SK-N-SH (cell line): ENCODE results near the gene CCDC172. TPM values are rescaled to one million over a fixed set of nuclear protein-coding genes. Genes with fewer than 3 reads are reported as not detected.

ENCODE experiments used
- CTCF ChIA-PET: fragments of 300-600, 350-600 bp; formaldehyde crosslinking; extraction: SDS; loops from one replicate; lab custom pipeline; 2021; lab: Yijun Ruan, JAX
- POLR2A ChIA-PET: fragments of 350-600 bp; sonication (Branson Sonifier 250); formaldehyde crosslinking; extraction: SDS; loops from one replicate; lab custom pipeline; 2020; ENCODE audit warnings: antibody characterized with exemption, inconsistent platforms; lab: Yijun Ruan, JAX
- DNase-seq: peaks from one replicate; pipeline ENCODE4 v3.0.0; 2012
- H2AFZ ChIP-seq: fragments of 200-600 bp; sonication (generic); 2 replicates; pipeline ENCODE4 v1.8.1; 2016; ENCODE audit warnings: antibody characterized with exemption, mild to moderate bottlenecking, low read depth
- H3F3A ChIP-seq: fragments of 200-600 bp; sonication (generic); replicated peaks from 2 replicates; pipeline ENCODE3; 2016; ENCODE audit warnings: antibody characterized with exemption, mild to moderate bottlenecking; ENCODE audit not compliant: insufficient read depth
- H3K27ac ChIP-seq, 2 experiments: fragments of 200-500 bp in 1 of 2; fragments of 200-600 bp in 1 of 2; sonication (Bioruptor generic) in 1 of 2; sonication (generic), shearing (Covaris generic) in 1 of 2; 2 replicates each; pipeline versions ENCODE4 v1.5.1 to v1.6.1; 2014 to 2016; ENCODE audit warnings: low read depth in 2 of 2, inconsistent platforms in 1 of 2, low read length in 1 of 2, mild to moderate bottlenecking in 1 of 2, mixed read lengths in 1 of 2
- H3K27me3 ChIP-seq: fragments of 200-600 bp; sonication (generic), shearing (Covaris generic); 2 replicates; pipeline ENCODE4 v1.6.1; 2016; ENCODE audit warnings: mixed run types; ENCODE audit not compliant: insufficient read depth
- H3K36me3 ChIP-seq, 2 experiments: fragments of 200-500 bp in 1 of 2; fragments of 200-600 bp in 1 of 2; sonication (Bioruptor generic) in 1 of 2; sonication (generic) in 1 of 2; replicated peaks in 1 of 2; 2 replicates each; pipeline versions ENCODE3 to v1.5.1; 2014 to 2016; ENCODE audit warnings: low read length in 1 of 2, mild to moderate bottlenecking in 1 of 2; ENCODE audit not compliant: insufficient read depth in 2 of 2, control insufficient read depth in 1 of 2
- H3K4me1 ChIP-seq, 2 experiments: fragments of 200-500 bp in 1 of 2; fragments of 200-600 bp in 1 of 2; sonication (Bioruptor generic) in 1 of 2; sonication (generic), shearing (Covaris generic) in 1 of 2; 2 replicates each; pipeline versions ENCODE4 v1.5.1 to v1.6.1; 2014 to 2016; ENCODE audit warnings: low read depth in 1 of 2, low read length in 1 of 2, mixed run types in 1 of 2; ENCODE audit not compliant: insufficient read depth in 2 of 2, control insufficient read depth in 1 of 2
- H3K4me2 ChIP-seq: fragments of 200-600 bp; sonication (generic), shearing (Covaris generic); 2 replicates; pipeline ENCODE4 v1.6.1; 2017; ENCODE audit warnings: mixed run types
- H3K4me3 ChIP-seq, 2 experiments: fragments of 200-500 bp in 1 of 2; fragments of 200-600 bp in 1 of 2; sonication (Bioruptor generic) in 1 of 2; sonication (generic), shearing (Covaris generic) in 1 of 2; 2 replicates each; pipeline versions ENCODE4 v1.5.1 to v1.8.1; 2014 to 2016; ENCODE audit warnings: low read depth in 2 of 2, inconsistent platforms in 1 of 2, low read length in 1 of 2, mild to moderate bottlenecking in 1 of 2, mixed read lengths in 1 of 2, moderate library complexity in 1 of 2
- H3K79me2 ChIP-seq: fragments of 200-600 bp; sonication (generic); 2 replicates; pipeline ENCODE4 v1.8.1; 2017; ENCODE audit warnings: mild to moderate bottlenecking; ENCODE audit not compliant: insufficient read depth
- H3K9ac ChIP-seq: fragments of 200-600 bp; sonication (generic); 2 replicates; pipeline ENCODE4 v1.6.1; 2017; ENCODE audit warnings: mixed run types
- H3K9me2 ChIP-seq: fragments of 200-600 bp; sonication (generic); 2 replicates; pipeline ENCODE4 v1.6.1; 2017; ENCODE audit warnings: mixed run types
- H3K9me3 ChIP-seq: fragments of 200-600 bp; sonication (generic); 2 replicates; pipeline ENCODE4 v1.6.1; 2017; ENCODE audit warnings: mixed run types, mild to moderate bottlenecking, moderate library complexity
- H4K20me1 ChIP-seq: fragments of 200-600 bp; sonication (generic); 2 replicates; pipeline ENCODE4 v1.6.1; 2017; ENCODE audit warnings: mild to moderate bottlenecking, mixed run types; ENCODE audit not compliant: insufficient read depth
- ELF1 ChIP-seq: IDR thresholded peaks from 2 replicates; pipeline ENCODE4 v1.4.0; 2012
- EZH2phosphoT487 ChIP-seq: fragments of 200-600 bp; sonication (generic); IDR thresholded peaks from 2 replicates; pipeline ENCODE4 v1.6.1; 2017; ENCODE audit warnings: low read depth, mixed run types, mild to moderate bottlenecking, antibody characterized with exemption, moderate library complexity, borderline replicate concordance
- FOXM1 ChIP-seq: IDR thresholded peaks from 2 replicates; pipeline ENCODE4 v1.4.0; 2012; ENCODE audit warnings: low read depth, mild to moderate bottlenecking
- GABPA ChIP-seq: IDR thresholded peaks from 2 replicates; pipeline ENCODE4 v1.4.0; 2012; ENCODE audit warnings: low read depth, mild to moderate bottlenecking
- JUND ChIP-seq: IDR thresholded peaks from 2 replicates; pipeline ENCODE4 v1.4.0; 2012
- MEF2A ChIP-seq: IDR thresholded peaks from 2 replicates; pipeline ENCODE4 v1.4.0; 2012; ENCODE audit warnings: low read depth, borderline replicate concordance
- MXI1 ChIP-seq: IDR thresholded peaks from 2 replicates; pipeline ENCODE4 v1.6.1; 2012; ENCODE audit warnings: mild to moderate bottlenecking, low read depth, low read length, improper control_type of control experiment
- NRF1 ChIP-seq: IDR thresholded peaks from 2 replicates; pipeline ENCODE4 v1.6.1; 2012; ENCODE audit warnings: low read depth, mild to moderate bottlenecking, low read length
- POLR2AphosphoS5 ChIP-seq: IDR thresholded peaks from 2 replicates; pipeline ENCODE4 v1.6.1; 2012; ENCODE audit warnings: low read depth, low read length
- RAD21 ChIP-seq: IDR thresholded peaks from 2 replicates; pipeline ENCODE4 v1.6.1; 2012; ENCODE audit warnings: mild to moderate bottlenecking, low read length
- RCOR1 ChIP-seq: fragments of 150-350 bp; IDR thresholded peaks from 2 replicates; pipeline ENCODE4 v1.6.1; 2017; ENCODE audit warnings: antibody characterized with exemption, low read length
- RXRA ChIP-seq: IDR thresholded peaks from 2 replicates; pipeline ENCODE4 v1.4.0; 2012; ENCODE audit warnings: low read depth, mild to moderate bottlenecking, borderline replicate concordance
- TAF1 ChIP-seq: IDR thresholded peaks from 2 replicates; pipeline ENCODE4 v1.6.1; 2012; ENCODE audit warnings: low read depth, mild to moderate bottlenecking, low read length, moderate library complexity, borderline replicate concordance
- TEAD4 ChIP-seq: IDR thresholded peaks from 2 replicates; pipeline ENCODE4 v1.4.0; 2012; ENCODE audit warnings: mild to moderate bottlenecking, borderline replicate concordance; ENCODE audit not compliant: insufficient read depth
- WGBS: methylation state at CpG from one replicate; pipeline ENCODE4 v1.1.6; 2017; ENCODE audit warnings: low lambda C conversion rate; 5-methylcytosine and 5-hydroxymethylcytosine counted together
- polyA plus RNA-seq, 3 experiments: library from polyadenylated mRNA; depleted of rRNA; stranded (reverse); fragments of >200 nt; gene quantifications; 2 replicates each; pipeline ENCODE4 v1.2.3, GENCODE V29; 2012
- TF ChIP-seq, protein P1 (sequence below): IDR thresholded peaks from 2 replicates; pipeline ENCODE4 v1.6.1; 2012; ENCODE audit warnings: mild to moderate bottlenecking, low read depth, low read length, moderate library complexity
- TF ChIP-seq, protein P2 (sequence below): IDR thresholded peaks from 2 replicates; pipeline ENCODE4 v1.4.0; 2012; ENCODE audit warnings: low read depth, borderline replicate concordance
- TF ChIP-seq, protein P3 (sequence below): IDR thresholded peaks from 2 replicates; pipeline ENCODE4; 2012
- TF ChIP-seq, protein P4 (sequence below): IDR thresholded peaks from 2 replicates; pipeline ENCODE4 v1.4.0; 2012; ENCODE audit warnings: low read depth, borderline replicate concordance

Gene CCDC172
- polyA plus RNA-seq, 1 of the 3 experiments (the other 2 are of a cell fraction) = not detected

DNA sequence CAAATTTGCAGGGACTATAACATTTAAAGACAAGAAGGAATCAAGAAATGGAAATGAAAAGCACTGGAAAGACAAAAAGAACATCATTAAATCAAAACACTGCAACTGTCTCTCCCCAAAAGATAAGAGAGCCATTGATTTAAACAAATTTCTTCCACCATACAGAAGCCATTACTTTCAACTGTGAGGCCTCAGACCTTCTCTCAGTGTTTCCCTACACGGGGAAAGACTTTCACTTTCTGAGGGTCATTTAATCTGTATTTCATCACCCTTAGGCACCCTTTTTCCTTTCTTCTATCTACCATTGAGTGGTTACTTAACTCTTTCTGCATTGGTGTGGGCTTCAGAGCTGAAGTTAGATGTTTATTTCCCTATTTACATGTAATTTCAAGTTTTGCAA is 47.5 kb downstream of the CCDC172 start (continued):
- TF ChIP-seq, protein P1, sequence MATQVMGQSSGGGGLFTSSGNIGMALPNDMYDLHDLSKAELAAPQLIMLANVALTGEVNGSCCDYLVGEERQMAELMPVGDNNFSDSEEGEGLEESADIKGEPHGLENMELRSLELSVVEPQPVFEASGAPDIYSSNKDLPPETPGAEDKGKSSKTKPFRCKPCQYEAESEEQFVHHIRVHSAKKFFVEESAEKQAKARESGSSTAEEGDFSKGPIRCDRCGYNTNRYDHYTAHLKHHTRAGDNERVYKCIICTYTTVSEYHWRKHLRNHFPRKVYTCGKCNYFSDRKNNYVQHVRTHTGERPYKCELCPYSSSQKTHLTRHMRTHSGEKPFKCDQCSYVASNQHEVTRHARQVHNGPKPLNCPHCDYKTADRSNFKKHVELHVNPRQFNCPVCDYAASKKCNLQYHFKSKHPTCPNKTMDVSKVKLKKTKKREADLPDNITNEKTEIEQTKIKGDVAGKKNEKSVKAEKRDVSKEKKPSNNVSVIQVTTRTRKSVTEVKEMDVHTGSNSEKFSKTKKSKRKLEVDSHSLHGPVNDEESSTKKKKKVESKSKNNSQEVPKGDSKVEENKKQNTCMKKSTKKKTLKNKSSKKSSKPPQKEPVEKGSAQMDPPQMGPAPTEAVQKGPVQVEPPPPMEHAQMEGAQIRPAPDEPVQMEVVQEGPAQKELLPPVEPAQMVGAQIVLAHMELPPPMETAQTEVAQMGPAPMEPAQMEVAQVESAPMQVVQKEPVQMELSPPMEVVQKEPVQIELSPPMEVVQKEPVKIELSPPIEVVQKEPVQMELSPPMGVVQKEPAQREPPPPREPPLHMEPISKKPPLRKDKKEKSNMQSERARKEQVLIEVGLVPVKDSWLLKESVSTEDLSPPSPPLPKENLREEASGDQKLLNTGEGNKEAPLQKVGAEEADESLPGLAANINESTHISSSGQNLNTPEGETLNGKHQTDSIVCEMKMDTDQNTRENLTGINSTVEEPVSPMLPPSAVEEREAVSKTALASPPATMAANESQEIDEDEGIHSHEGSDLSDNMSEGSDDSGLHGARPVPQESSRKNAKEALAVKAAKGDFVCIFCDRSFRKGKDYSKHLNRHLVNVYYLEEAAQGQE = no peak
- TF ChIP-seq, protein P2, sequence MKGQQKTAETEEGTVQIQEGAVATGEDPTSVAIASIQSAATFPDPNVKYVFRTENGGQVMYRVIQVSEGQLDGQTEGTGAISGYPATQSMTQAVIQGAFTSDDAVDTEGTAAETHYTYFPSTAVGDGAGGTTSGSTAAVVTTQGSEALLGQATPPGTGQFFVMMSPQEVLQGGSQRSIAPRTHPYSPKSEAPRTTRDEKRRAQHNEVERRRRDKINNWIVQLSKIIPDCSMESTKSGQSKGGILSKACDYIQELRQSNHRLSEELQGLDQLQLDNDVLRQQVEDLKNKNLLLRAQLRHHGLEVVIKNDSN = no peak

DNA sequence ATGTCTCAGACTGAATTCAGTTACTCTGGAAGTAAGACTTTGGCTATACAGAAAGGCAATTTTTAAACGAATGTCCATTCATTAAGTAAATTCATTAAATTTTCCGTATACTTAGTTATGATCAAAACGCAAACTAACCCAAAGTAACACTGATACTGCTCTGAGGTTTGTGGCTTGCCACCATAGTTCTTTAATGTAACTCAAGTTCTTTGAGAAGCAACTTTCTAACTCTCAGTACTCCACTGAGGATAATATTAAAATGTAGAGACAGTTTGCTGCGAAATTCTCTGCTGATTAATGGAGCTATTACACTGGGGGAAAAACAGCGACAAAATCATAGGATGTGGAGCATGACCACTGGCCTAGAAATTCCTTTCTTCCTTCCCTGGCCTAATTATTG is 58.0 kb downstream of the CCDC172 start:
- Histone ChIP-seq H2AFZ (no peak overlapping the region), H3K4me1 (no peaks in the 10 kb centered on the region; a peak in 1 of 4 replicates), H3K9me3 (no peaks in the 10 kb centered on the region), H3K4me2 (no peak overlapping the region), H3K79me2 (no peaks in the 10 kb centered on the region), H3K27ac (no peak overlapping the region), H3K4me3 (no peak overlapping the region), H3F3A (no peaks in the 10 kb centered on the region), H3K9ac (no peak overlapping the region), H3K36me3 (no peaks in the 10 kb centered on the region), H3K27me3 (no peaks in the 10 kb centered on the region), H3K9me2 (no peaks in the 10 kb centered on the region), H4K20me1 (no peaks in the 10 kb centered on the region)
- no peak for DNase-seq
- WGBS = 71% methylated on average over 5 of the region's 5 CpGs
- no peak for TF ChIP-seq JUND
- no peak for TF ChIP-seq MEF2A
- no peak for TF ChIP-seq RXRA
- no peak for TF ChIP-seq TAF1
- TF ChIP-seq TEAD4 = no peak
- no peak for TF ChIP-seq EZH2phosphoT487
- TF ChIP-seq FOXM1 = no peak
- CTCF ChIA-PET = interaction anchor here (1.0 to 5.3 kb wide), 3 partner anchors 110 to 676 kb away, joined by 3 to 29 read pairs (median 3); no protein-coding TSS in a partner anchor
- POLR2A ChIA-PET = no interaction called here

DNA sequence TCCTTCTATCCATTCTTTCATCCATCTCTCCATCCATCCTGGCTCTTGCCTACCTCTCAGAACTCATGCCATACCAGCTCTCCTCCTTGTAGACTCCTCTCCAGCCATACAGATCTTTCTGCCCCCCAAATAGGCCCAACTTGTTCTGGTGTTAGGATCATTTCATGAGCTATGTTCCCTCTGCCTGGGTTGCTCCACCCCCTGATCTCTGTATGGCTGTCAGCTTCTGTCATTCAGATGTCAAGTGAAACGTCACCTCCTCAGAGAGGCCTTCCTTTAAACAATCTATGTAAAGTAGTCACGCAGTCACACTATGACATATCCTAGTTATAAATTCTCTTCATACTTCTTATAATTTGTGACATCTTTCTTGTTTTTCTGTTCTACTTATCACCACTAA is 61.1 kb downstream of the CCDC172 start:
- Histone ChIP-seq H3K4me3 (no peak overlapping the region), H3K27me3 (no peaks in the 10 kb centered on the region), H3F3A (no peaks in the 10 kb centered on the region), H3K4me1 (no peaks in the 10 kb centered on the region; a peak in 1 of 4 replicates), H4K20me1 (no peaks in the 10 kb centered on the region), H3K79me2 (no peaks in the 10 kb centered on the region), H3K9me3 (no peaks in the 10 kb centered on the region), H3K4me2 (no peak overlapping the region), H2AFZ (no peak overlapping the region), H3K9me2 (no peaks in the 10 kb centered on the region), H3K36me3 (no peaks in the 10 kb centered on the region), H3K27ac (no peak overlapping the region), H3K9ac (no peak overlapping the region)
- ChIA-PET POLR2A (no interaction called here), CTCF (interaction anchor here (0.6 to 5.3 kb wide), 29 partner anchors 8 to 1245 kb away, joined by 3 to 29 read pairs (median 3); no protein-coding TSS in a partner anchor)
- 55% methylated on average over 2 of the region's 2 CpGs for WGBS
- no peak for DNase-seq
- TF ChIP-seq, protein P3, sequence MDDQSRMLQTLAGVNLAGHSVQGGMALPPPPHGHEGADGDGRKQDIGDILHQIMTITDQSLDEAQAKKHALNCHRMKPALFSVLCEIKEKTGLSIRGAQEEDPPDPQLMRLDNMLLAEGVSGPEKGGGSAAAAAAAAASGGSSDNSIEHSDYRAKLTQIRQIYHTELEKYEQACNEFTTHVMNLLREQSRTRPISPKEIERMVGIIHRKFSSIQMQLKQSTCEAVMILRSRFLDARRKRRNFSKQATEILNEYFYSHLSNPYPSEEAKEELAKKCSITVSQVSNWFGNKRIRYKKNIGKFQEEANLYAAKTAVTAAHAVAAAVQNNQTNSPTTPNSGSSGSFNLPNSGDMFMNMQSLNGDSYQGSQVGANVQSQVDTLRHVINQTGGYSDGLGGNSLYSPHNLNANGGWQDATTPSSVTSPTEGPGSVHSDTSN = no peak
- TF ChIP-seq JUND (no peak), NRF1 (no peak), ELF1 (no peak), EZH2phosphoT487 (no peak), GABPA (no peak), MXI1 (no peak), RCOR1 (no peak), RAD21 (no peak), POLR2AphosphoS5 (no peak)
- TF ChIP-seq, protein P4, sequence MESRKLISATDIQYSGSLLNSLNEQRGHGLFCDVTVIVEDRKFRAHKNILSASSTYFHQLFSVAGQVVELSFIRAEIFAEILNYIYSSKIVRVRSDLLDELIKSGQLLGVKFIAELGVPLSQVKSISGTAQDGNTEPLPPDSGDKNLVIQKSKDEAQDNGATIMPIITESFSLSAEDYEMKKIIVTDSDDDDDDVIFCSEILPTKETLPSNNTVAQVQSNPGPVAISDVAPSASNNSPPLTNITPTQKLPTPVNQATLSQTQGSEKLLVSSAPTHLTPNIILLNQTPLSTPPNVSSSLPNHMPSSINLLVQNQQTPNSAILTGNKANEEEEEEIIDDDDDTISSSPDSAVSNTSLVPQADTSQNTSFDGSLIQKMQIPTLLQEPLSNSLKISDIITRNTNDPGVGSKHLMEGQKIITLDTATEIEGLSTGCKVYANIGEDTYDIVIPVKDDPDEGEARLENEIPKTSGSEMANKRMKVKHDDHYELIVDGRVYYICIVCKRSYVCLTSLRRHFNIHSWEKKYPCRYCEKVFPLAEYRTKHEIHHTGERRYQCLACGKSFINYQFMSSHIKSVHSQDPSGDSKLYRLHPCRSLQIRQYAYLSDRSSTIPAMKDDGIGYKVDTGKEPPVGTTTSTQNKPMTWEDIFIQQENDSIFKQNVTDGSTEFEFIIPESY = no peak
